Fibroblast of the aortic adventitia (primary cell): ENCODE measurements around the gene ARHGEF12. TPM values are rescaled to one million over a fixed set of nuclear protein-coding genes. Genes with fewer than 3 reads are reported as not detected.

Experiments
- DNase-seq: peaks from one replicate; pipeline ENCODE4 v3.0.0-alpha.2; 2010; ENCODE audit warnings: low read depth
- H3K4me3 ChIP-seq: 2 replicates; pipeline ENCODE4 v1.5.1; 2011; ENCODE audit warnings: low read depth, mild to moderate bottlenecking, control low read depth, low read length, moderate library complexity
- CTCF ChIP-seq: IDR thresholded peaks from 2 replicates; pipeline ENCODE4 v1.5.1; 2011; ENCODE audit warnings: mild to moderate bottlenecking, low read length, control low read depth, inconsistent platforms; ENCODE audit not compliant: insufficient read depth
- total RNA-seq: library from RNA; depleted of rRNA; stranded (reverse); fragments of >200 nt; gene quantifications from 2 replicates; pipeline ENCODE4 v1.2.3, GENCODE V29; 2012; ENCODE audit warnings: low replicate concordance

Gene ARHGEF12
- total RNA-seq, 1 donor: 103 TPM

GRCh38 chr11:120489799-120490198, 153.6 kb downstream of the ARHGEF12 start:
- no peak overlapping the region for H3K4me3 ChIP-seq
- no peak for TF ChIP-seq CTCF
- DNase-seq: no peak

- no peak for TF ChIP-seq CTCF
- no peak overlapping the region for H3K4me3 ChIP-seq
- no peak for DNase-seq
These were observed 156.3 kb downstream of the ARHGEF12 start for GRCh38 chr11:120492486-120492885.

GRCh38 chr11:120494595-120494994, 158.4 kb downstream of the ARHGEF12 start:
- no peak for DNase-seq
- TF ChIP-seq CTCF: no peak
- no peak overlapping the region for H3K4me3 ChIP-seq

- no peak for DNase-seq
- no peak overlapping the region for H3K4me3 ChIP-seq
- TF ChIP-seq CTCF: no peak
These were observed 162.9 kb downstream of the ARHGEF12 start for GRCh38 chr11:120499088-120499487.

- H3K4me3 ChIP-seq: no peak overlapping the region
- no peak for TF ChIP-seq CTCF
- DNase-seq: no peak
These were observed 163.6 kb downstream of the ARHGEF12 start for GRCh38 chr11:120499859-120500258.

- H3K4me3 ChIP-seq: no peak overlapping the region
- no peak for TF ChIP-seq CTCF
- DNase-seq: no peak
These were observed 164.3 kb downstream of the ARHGEF12 start for GRCh38 chr11:120500414-120501071.

- DNase-seq: no peak
- H3K4me3 ChIP-seq: no peak overlapping the region
- no peak for TF ChIP-seq CTCF
These were observed 165.2 kb downstream of the ARHGEF12 start for GRCh38 chr11:120501440-120501839.
